Central memory CD8-positive, alpha-beta T cell (primary cell): Measurements from ENCODE around the gene COMT.

Experiments used
- ATAC-seq: fragments of 150-1000 bp; cut with Tn5 transposase; replicated peaks from 2 replicates; pipeline ENCODE4 v1.10.0; 2022; ENCODE audit warnings: mild to moderate bottlenecking, moderate FRiP score, moderate number of reproducible peaks; ENCODE audit not compliant: poor library complexity, severe bottlenecking; ENCODE audit errors: extremely low read depth
- DNase-seq, 2 donors: peaks; one replicate each; pipeline ENCODE4 v3.0.0; 2021; ENCODE audit warnings: low spot score in 2 of 2
- H3K27ac Mint-ChIP-seq: one replicate; pipeline ENCODE4 v1.8.0; 2022; ENCODE audit warnings: low read depth, mild to moderate bottlenecking, moderate library complexity, mixed read lengths
- H3K27me3 Mint-ChIP-seq: one replicate; pipeline ENCODE4 v1.8.0; 2022; ENCODE audit warnings: mixed read lengths
- H3K36me3 Mint-ChIP-seq: one replicate; pipeline ENCODE4 v1.8.0; 2022; ENCODE audit warnings: mild to moderate bottlenecking, moderate library complexity, mixed read lengths; ENCODE audit not compliant: insufficient read depth
- H3K4me1 Mint-ChIP-seq: one replicate; pipeline ENCODE4 v1.8.0; 2022; ENCODE audit warnings: mixed read lengths
- H3K4me3 Mint-ChIP-seq: one replicate; pipeline ENCODE4 v1.8.0; 2022; ENCODE audit warnings: mild to moderate bottlenecking, moderate library complexity, mixed read lengths
- H3K9me3 Mint-ChIP-seq: one replicate; pipeline ENCODE4 v1.8.0; 2022; ENCODE audit warnings: mixed read lengths

The COMT gene

GRCh38 chr22:19941365-19942082 is at the start of gene COMT, which contains the start of gene TXNRD2:
Gene COMT (plus strand): TSS chr22:19941772. CDS start chr22:19962527, 20,755 bp downstream.
Gene TXNRD2 (minus strand): TSS chr22:19941818. CDS start chr22:19941803, 15 bp downstream.
- Mint-ChIP-seq H3K9me3 (peaks cover 3% of the 10 kb centered on the region), H3K27me3 (no peaks in the 10 kb centered on the region), H3K4me3 (peak within 1 kb of the TSS; percentile 90), H3K4me1 (peaks cover 38% of the 10 kb centered on the region), H3K27ac (peak within 1 kb of the TSS; percentile 95), H3K36me3 (peaks cover 6% of the 10 kb centered on the region)
- peak; percentile 42 to 47 for DNase-seq
- peak; percentile 92 for ATAC-seq

- Mint-ChIP-seq H3K36me3 (peaks cover 2% of the 10 kb centered on the region), H3K27me3 (no peaks in the 10 kb centered on the region)
These were observed 49.2 kb upstream of the COMT start for GRCh38 chr22:19892257-19892879.

GRCh38 chr22:19892925-19893324 is 48.6 kb upstream of the COMT start:
- Mint-ChIP-seq H3K27ac (peak overlapping the region; percentile 96), H3K27me3 (no peaks in the 10 kb centered on the region), H3K4me1 (peaks cover 18% of the 10 kb centered on the region), H3K4me3 (no peak overlapping the region), H3K9me3 (no peaks in the 10 kb centered on the region), H3K36me3 (peaks cover 2% of the 10 kb centered on the region)
- no peak for DNase-seq
- no peak for ATAC-seq

More at GRCh38 chr22:19892257-19892879, 49.2 kb upstream of the COMT start:
- peak overlapping the region; percentile 78 for H3K4me3 Mint-ChIP-seq
- no peak for DNase-seq
- no peaks in the 10 kb centered on the region for H3K9me3 Mint-ChIP-seq
- peak; percentile 34 for ATAC-seq
- H3K27ac Mint-ChIP-seq = peak overlapping the region; percentile 96
- H3K4me1 Mint-ChIP-seq = peaks cover 18% of the 10 kb centered on the region

- H3K4me1 Mint-ChIP-seq = peaks cover 18% of the 10 kb centered on the region
These were observed 48.2 kb upstream of the COMT start for GRCh38 chr22:19893363-19893762.

GRCh38 chr22:19895160-19895849 is 46.3 kb upstream of the COMT start:
- no peaks in the 10 kb centered on the region for H3K9me3 Mint-ChIP-seq
- no peak for DNase-seq
- ATAC-seq = no peak
- H3K4me3 Mint-ChIP-seq = no peak overlapping the region
- no peaks in the 10 kb centered on the region for H3K27me3 Mint-ChIP-seq
- H3K36me3 Mint-ChIP-seq = peaks cover 2% of the 10 kb centered on the region
- H3K4me1 Mint-ChIP-seq = peaks cover 18% of the 10 kb centered on the region
- no peak overlapping the region for H3K27ac Mint-ChIP-seq

More at GRCh38 chr22:19893363-19893762, 48.2 kb upstream of the COMT start:
- Mint-ChIP-seq H3K27me3 (no peaks in the 10 kb centered on the region), H3K27ac (peak overlapping the region; percentile 96), H3K4me3 (no peak overlapping the region), H3K36me3 (peaks cover 2% of the 10 kb centered on the region), H3K9me3 (no peaks in the 10 kb centered on the region)
- ATAC-seq (no peak), DNase-seq (no peak)

- Mint-ChIP-seq H3K4me3 (no peak overlapping the region), H3K36me3 (peaks cover 2% of the 10 kb centered on the region), H3K9me3 (no peaks in the 10 kb centered on the region), H3K27me3 (no peaks in the 10 kb centered on the region), H3K4me1 (peaks cover 9% of the 10 kb centered on the region), H3K27ac (no peak overlapping the region)
- DNase-seq = no peak
- no peak for ATAC-seq
These were observed 44.8 kb upstream of the COMT start for GRCh38 chr22:19896665-19897355.

- Mint-ChIP-seq H3K36me3 (peaks cover 4% of the 10 kb centered on the region), H3K27ac (no peak overlapping the region), H3K27me3 (no peaks in the 10 kb centered on the region), H3K4me3 (no peak overlapping the region), H3K4me1 (no peaks in the 10 kb centered on the region), H3K9me3 (no peaks in the 10 kb centered on the region)
- ATAC-seq (no peak), DNase-seq (no peak)
These were observed 43.8 kb upstream of the COMT start for GRCh38 chr22:19897726-19898125.

- DNase-seq (no peak), ATAC-seq (no peak)
- no peaks in the 10 kb centered on the region for H3K27me3 Mint-ChIP-seq
- no peaks in the 10 kb centered on the region for H3K4me1 Mint-ChIP-seq
- no peak overlapping the region for H3K27ac Mint-ChIP-seq
- no peaks in the 10 kb centered on the region for H3K9me3 Mint-ChIP-seq
- H3K4me3 Mint-ChIP-seq = no peak overlapping the region
- H3K36me3 Mint-ChIP-seq = peaks cover 4% of the 10 kb centered on the region
These were observed 43.4 kb upstream of the COMT start for GRCh38 chr22:19898145-19898544.

GRCh38 chr22:19898831-19899567 is 42.6 kb upstream of the COMT start:
- H3K27ac Mint-ChIP-seq = no peak overlapping the region
- peaks cover 4% of the 10 kb centered on the region for H3K36me3 Mint-ChIP-seq
- H3K9me3 Mint-ChIP-seq = no peaks in the 10 kb centered on the region
- no peak for DNase-seq
- H3K27me3 Mint-ChIP-seq = no peaks in the 10 kb centered on the region
- H3K4me3 Mint-ChIP-seq = no peak overlapping the region
- ATAC-seq = no peak
- H3K4me1 Mint-ChIP-seq = no peaks in the 10 kb centered on the region

- Mint-ChIP-seq H3K4me1 (no peaks in the 10 kb centered on the region), H3K27me3 (no peaks in the 10 kb centered on the region), H3K9me3 (no peaks in the 10 kb centered on the region), H3K4me3 (no peak overlapping the region), H3K27ac (no peak overlapping the region), H3K36me3 (peaks cover 3% of the 10 kb centered on the region)
- DNase-seq = no peak
- no peak for ATAC-seq
These were observed 40.7 kb upstream of the COMT start for GRCh38 chr22:19900707-19901436.

GRCh38 chr22:19901577-19902244 is 39.9 kb upstream of the COMT start:
- Mint-ChIP-seq H3K4me1 (no peaks in the 10 kb centered on the region), H3K9me3 (no peaks in the 10 kb centered on the region), H3K4me3 (no peak overlapping the region), H3K27ac (no peak overlapping the region), H3K27me3 (no peaks in the 10 kb centered on the region), H3K36me3 (peaks cover 7% of the 10 kb centered on the region)
- DNase-seq (no peak), ATAC-seq (no peak)
